Esophagus squamous epithelium (tissue), 5 donors: ENCODE measurements around the gene PRKCE. TPM values are rescaled to one million over a fixed set of nuclear protein-coding genes. Genes with fewer than 3 reads are reported as not detected.
A peak's percentile ranks its signal among the peaks of the same experiment; 100 is the strongest.
"Not testable (repeated sequence)": the region's sequence is repeated elsewhere in the genome, so short reads cannot be mapped to it uniquely, and the experiment has no call there.

Experiments
- DNase-seq: peaks from one replicate; lab custom pipeline; 2025; lab: John Stamatoyannopoulos, UW
- H3K27ac ChIP-seq, 4 donors: fragments of 200-600 bp; sonication (generic); one replicate each; pipeline ENCODE4 v1.5.1; 2016 to 2019; ENCODE audit warnings: mild to moderate bottlenecking in 1 of 4
- H3K27me3 ChIP-seq, 4 donors: fragments of 200-600 bp; sonication (generic); 1 replicate in 3 of 4; 2 replicates in 1 of 4; pipeline versions ENCODE4 v1.5.1 to v1.6.0; 2017 to 2021; ENCODE audit warnings: antibody characterized with exemption in 1 of 4
- H3K36me3 ChIP-seq, 3 donors: fragments of 200-600 bp; sonication (generic); one replicate each; pipeline ENCODE4 v1.5.1; 2016 to 2019
- H3K4me1 ChIP-seq, 3 donors: fragments of 200-600 bp; sonication (generic); one replicate each; pipeline ENCODE4 v1.5.1; 2017 to 2019
- H3K4me3 ChIP-seq, 4 donors: fragments of 200-600 bp; sonication (generic); 1 replicate in 3 of 4; 2 replicates in 1 of 4; pipeline ENCODE4 v1.5.1; 2016 to 2019; ENCODE audit warnings: mild to moderate bottlenecking in 2 of 4, moderate library complexity in 1 of 4
- H3K9me3 ChIP-seq, 3 donors: fragments of 200-600 bp; sonication (generic); one replicate each; pipeline ENCODE4 v1.5.1; 2016 to 2019
- POLR2A ChIP-seq, 4 donors: fragments of 450-650 bp; IDR thresholded peaks; one replicate each; pipeline ENCODE4 v1.6.1; 2017; ENCODE audit warnings: antibody characterized with exemption in 4 of 4, mild to moderate bottlenecking in 4 of 4, moderate library complexity in 3 of 4
- WGBS, 2 donors: methylation state at CpG; one replicate each; pipeline ENCODE4 v1.1.5; 2018; 5-methylcytosine and 5-hydroxymethylcytosine counted together
- intact Hi-C: fragments of 100-400 bp; cut with DNase I; formaldehyde crosslinking; loops from one replicate; pipeline ENCODE4 v1.15.0; 2022
- total RNA-seq, 4 donors: library from RNA; depleted of rRNA; stranded (reverse); fragments of >200 nt; gene quantifications; one replicate each; pipeline ENCODE4 v1.1.0, GENCODE V29; 2016
- TF ChIP-seq, protein P1 (sequence below), 6 experiments: fragments of 450-650 bp in 4 of 6; fragments of 200-600 bp in 2 of 6; sonication (generic) in 2 of 6; IDR thresholded peaks; one replicate each; pipeline ENCODE4 v1.5.1; 2016 to 2019; ENCODE audit warnings: antibody characterized with exemption in 6 of 6, mild to moderate bottlenecking in 4 of 6, moderate library complexity in 4 of 6
- donor health status: DM: yes; HTN: yes; CAD: no.

Gene PRKCE
- total RNA-seq, 4 donors from 2014 or later = 6.5 to 13.7 (median 9.9) TPM

DNA sequence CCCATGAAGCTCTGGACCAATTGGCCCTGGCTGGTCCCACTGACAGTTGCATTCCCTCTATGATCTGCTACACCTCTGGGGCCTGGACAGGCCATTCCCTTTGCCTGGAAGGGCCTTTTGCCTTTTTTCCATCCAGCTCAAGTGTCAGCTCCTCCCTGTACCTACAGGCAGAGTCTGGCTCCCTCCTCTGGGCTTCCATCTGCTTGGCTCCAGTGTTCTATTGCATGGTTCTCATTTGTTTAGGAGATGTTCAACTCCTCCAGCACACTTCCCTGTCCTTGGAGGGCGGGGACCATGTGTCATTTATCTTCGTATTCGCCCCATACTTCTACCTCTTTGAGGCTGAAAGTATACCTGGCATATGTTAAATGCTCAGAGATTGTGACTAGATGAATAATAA is 61.1 kb downstream of the PRKCE start:
- intact Hi-C loops = no loop called here
- Histone ChIP-seq H3K27ac (no peak overlapping the region), H3K9me3 (no peaks in the 10 kb centered on the region), H3K36me3 (peaks cover 0 to 12% (median 0%) of the 10 kb centered on the region in 3 donors), H3K27me3 (no peaks in the 10 kb centered on the region), H3K4me1 (peaks cover 0 to 24% (median 4%) of the 10 kb centered on the region in 3 donors), H3K4me3 (no peak overlapping the region)
- WGBS, 2 donors = 84 to 89% methylated on average over 3 of the region's 3 CpGs
- no peak for DNase-seq
- TF ChIP-seq POLR2A (IDR thresholded peaks at IDR 0.05) = no peak
- TF ChIP-seq, protein P1, sequence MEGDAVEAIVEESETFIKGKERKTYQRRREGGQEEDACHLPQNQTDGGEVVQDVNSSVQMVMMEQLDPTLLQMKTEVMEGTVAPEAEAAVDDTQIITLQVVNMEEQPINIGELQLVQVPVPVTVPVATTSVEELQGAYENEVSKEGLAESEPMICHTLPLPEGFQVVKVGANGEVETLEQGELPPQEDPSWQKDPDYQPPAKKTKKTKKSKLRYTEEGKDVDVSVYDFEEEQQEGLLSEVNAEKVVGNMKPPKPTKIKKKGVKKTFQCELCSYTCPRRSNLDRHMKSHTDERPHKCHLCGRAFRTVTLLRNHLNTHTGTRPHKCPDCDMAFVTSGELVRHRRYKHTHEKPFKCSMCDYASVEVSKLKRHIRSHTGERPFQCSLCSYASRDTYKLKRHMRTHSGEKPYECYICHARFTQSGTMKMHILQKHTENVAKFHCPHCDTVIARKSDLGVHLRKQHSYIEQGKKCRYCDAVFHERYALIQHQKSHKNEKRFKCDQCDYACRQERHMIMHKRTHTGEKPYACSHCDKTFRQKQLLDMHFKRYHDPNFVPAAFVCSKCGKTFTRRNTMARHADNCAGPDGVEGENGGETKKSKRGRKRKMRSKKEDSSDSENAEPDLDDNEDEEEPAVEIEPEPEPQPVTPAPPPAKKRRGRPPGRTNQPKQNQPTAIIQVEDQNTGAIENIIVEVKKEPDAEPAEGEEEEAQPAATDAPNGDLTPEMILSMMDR (IDR thresholded peaks at IDR 0.05) = peak in 2 of 6 experiments; percentile 18 to 23

DNA sequence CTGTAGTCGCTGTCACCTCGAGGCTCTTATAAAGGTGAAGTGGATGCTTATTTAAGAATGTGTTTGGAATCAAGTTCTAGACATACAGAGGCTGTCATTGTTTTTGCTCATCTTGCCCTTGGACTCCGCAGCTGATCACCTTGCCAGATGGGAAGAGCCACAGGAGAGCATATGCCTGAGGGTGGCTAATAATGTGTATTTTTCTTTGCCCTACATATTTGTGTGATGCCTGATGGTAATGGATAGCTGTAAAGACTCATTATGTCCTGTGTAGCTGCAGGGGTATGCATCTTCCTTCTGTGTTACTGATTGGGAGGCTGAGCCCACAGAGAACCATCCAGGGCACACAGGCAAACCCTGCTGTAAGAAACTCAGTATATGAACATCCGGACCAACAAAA is 61.7 kb downstream of the PRKCE start:
- no peaks in the 10 kb centered on the region for H3K27me3 ChIP-seq
- H3K9me3 ChIP-seq = no peaks in the 10 kb centered on the region
- intact Hi-C loops = no loop called here
- WGBS, 2 donors = 83 to 87% methylated on average over 4 of the region's 4 CpGs
- H3K36me3 ChIP-seq = peaks cover 0 to 7% (median 0%) of the 10 kb centered on the region in 3 donors
- H3K4me1 ChIP-seq = peaks cover 0 to 24% (median 4%) of the 10 kb centered on the region in 3 donors
- TF ChIP-seq, protein P1 (IDR thresholded peaks at IDR 0.05) = no peak
- TF ChIP-seq POLR2A (IDR thresholded peaks at IDR 0.05) = no peak
- no peak overlapping the region for H3K27ac ChIP-seq
- DNase-seq = no peak
- no peak overlapping the region for H3K4me3 ChIP-seq

DNA sequence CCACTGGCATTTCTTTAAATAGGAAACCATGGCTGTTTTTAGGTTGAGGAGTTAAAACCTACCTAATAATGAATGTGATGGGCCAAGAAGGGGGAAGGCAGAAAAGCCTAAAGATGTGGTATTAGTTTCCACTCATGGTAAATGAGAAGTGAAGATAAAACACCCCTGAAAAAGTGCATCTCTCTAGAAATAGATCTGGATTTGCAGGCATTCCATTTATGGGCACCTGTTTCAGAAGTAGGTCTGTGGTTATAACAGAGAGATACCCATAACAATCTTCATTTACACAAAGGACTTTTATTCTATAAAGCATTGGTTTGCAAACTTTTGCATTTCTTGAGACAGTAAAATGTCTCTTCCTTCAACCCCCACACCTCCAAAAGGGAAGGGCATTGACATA is 62.1 kb downstream of the PRKCE start:
- Histone ChIP-seq H3K9me3 (no peaks in the 10 kb centered on the region), H3K27me3 (no peaks in the 10 kb centered on the region), H3K4me3 (no peak overlapping the region), H3K36me3 (peaks cover 0 to 2% (median 0%) of the 10 kb centered on the region in 3 donors), H3K27ac (no peak overlapping the region), H3K4me1 (peaks cover 0 to 24% (median 4%) of the 10 kb centered on the region in 3 donors)
- DNase-seq = no peak
- no peak for TF ChIP-seq POLR2A (IDR thresholded peaks at IDR 0.05)
- TF ChIP-seq, protein P1 (IDR thresholded peaks at IDR 0.05) = no peak
- intact Hi-C loops = no loop called here

DNA sequence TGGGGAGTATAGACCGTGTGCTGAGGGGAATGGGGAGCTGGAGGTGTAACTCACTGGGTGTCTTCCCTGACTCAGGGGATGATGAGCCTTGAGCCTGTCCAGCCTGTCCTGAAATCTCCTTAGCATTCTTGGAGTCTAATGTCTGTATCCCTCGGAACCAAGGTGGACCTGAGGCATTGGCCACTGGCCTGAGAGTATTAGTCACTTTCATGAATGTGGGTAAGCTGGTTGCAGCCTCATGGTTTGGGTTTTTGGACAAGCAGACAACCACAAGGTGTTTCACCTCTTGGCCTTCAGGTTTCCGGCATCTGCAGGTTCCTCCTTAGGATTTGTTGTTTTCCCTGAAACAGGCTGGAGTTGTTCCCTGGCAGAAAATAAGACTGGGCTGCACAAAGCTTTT is 63.2 kb downstream of the PRKCE start:
- H3K4me3 ChIP-seq = no peak overlapping the region
- H3K4me1 ChIP-seq = peaks cover 0 to 28% (median 4%) of the 10 kb centered on the region in 3 donors
- no peaks in the 10 kb centered on the region for H3K36me3 ChIP-seq
- no peak for DNase-seq
- TF ChIP-seq, protein P1 (IDR thresholded peaks at IDR 0.05) = no peak
- TF ChIP-seq POLR2A (IDR thresholded peaks at IDR 0.05) = no peak
- H3K9me3 ChIP-seq = no peaks in the 10 kb centered on the region
- intact Hi-C loops = no loop called here
- 73 to 79% methylated on average over 2 of the region's 3 CpGs for WGBS, 2 donors
- H3K27ac ChIP-seq = no peak overlapping the region
- no peaks in the 10 kb centered on the region for H3K27me3 ChIP-seq

DNA sequence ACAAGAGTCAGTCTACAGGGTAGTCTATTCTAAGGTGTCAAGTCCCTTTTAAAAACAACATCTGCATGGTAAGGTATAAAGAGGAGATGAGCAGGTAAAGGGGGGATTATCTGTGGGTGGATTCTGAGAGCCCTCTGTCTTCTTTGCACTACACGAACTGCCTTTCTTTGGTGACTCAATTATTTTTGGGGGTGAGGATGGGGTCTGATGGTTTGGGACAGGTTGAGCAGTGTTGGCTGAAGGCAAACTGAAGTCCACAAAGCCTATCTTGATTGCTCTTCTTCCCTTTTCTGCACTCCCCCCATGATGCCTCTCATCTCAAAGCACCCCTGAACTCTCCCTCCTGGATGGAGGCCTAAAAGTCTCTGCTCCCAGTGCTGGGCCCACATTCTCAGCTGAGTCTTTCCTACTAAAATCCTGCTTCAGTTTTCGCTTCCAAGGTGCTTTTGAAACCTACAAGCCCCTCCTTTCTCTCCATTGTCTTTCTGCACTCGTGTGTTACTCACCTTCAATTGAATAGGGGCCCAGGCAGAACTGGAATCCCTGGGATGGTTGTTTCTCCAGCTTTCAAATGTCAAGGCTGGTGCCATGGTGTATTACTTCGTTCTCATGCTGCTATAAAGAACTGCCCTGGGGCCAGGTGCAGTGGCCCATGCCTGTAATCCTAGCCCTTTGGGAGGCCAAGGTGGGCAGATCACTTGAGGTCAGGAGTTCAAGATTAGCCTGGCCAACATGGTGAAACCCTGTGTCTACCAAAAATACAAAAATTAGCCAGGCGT is 64.3 kb downstream of the PRKCE start:
- WGBS, 2 donors = 58 to 72% methylated on average over 5 of the region's 5 CpGs
- Histone ChIP-seq H3K9me3 (no peaks in the 10 kb centered on the region), H3K27ac (no peak overlapping the region), H3K36me3 (no peaks in the 10 kb centered on the region), H3K4me1 (peaks cover 0 to 28% (median 4%) of the 10 kb centered on the region in 3 donors), H3K27me3 (no peaks in the 10 kb centered on the region), H3K4me3 (no peak overlapping the region)
- TF ChIP-seq POLR2A (IDR thresholded peaks at IDR 0.05) = no peak
- TF ChIP-seq, protein P1 (IDR thresholded peaks at IDR 0.05) = no peak
- DNase-seq = no peak
- intact Hi-C loops = no loop called here

DNA sequence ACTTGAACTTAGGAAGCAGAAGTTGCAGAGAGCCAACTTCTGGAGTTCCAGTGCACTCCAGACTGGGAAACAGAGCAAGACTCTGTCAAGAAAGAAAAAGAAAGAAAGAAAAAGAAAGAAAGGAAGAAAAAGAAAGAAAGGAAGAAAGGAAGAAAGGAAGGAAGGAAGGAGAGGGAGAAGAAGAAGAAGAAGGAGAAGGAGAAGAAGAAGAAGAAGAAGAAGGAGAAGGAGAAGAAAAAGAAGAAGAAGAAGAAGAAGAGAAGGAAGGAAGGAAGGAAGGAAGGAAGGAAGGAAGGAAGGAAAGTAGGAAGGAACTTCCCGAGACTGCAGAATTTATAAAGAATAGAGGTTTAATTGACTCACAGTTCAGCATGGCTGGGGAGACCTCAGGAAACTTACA is 65.0 kb downstream of the PRKCE start:
- intact Hi-C loops, DNase-seq, H3K27ac ChIP-seq, H3K36me3 ChIP-seq, H3K4me3 ChIP-seq, H3K9me3 ChIP-seq, H3K27me3 ChIP-seq: not testable (repeated sequence)
- 76 to 100% methylated on average over 1 of the region's 1 CpG for WGBS, 2 donors
- H3K4me1 ChIP-seq = peaks cover 0 to 35% (median 4%) of the 10 kb centered on the region in 3 donors
